Uterus (tissue), 4 donors: ENCODE results near the gene MTMR4. TPM values are rescaled to one million over a fixed set of nuclear protein-coding genes. Genes with fewer than 3 reads are reported as not detected.
A peak's percentile ranks its signal among the peaks of the same experiment; 100 is the strongest.

Experiments
- DNase-seq, 2 donors: peaks; one replicate each; pipeline ENCODE4 v3.0.0-alpha.2; 2019 to 2020
- H3K27ac ChIP-seq, 2 donors: fragments of 200-600 bp; sonication (generic); 1 replicate in 1 of 2; 2 replicates in 1 of 2; pipeline ENCODE4 v1.5.1; 2016 to 2018
- H3K27me3 ChIP-seq, 2 donors: fragments of 200-600 bp; sonication (generic); one replicate each; pipeline ENCODE4 v1.5.1; 2018 to 2019; ENCODE audit warnings: control low read depth in 1 of 2
- H3K36me3 ChIP-seq, 2 donors: fragments of 200-600 bp; sonication (generic); one replicate each; pipeline ENCODE4 v1.5.1; 2019; ENCODE audit warnings: control low read depth in 1 of 2
- H3K4me1 ChIP-seq, 2 donors: fragments of 200-600 bp; sonication (generic); one replicate each; pipeline ENCODE4 v1.5.1; 2018 to 2019; ENCODE audit warnings: control low read depth in 1 of 2
- H3K4me3 ChIP-seq, 2 donors: fragments of 200-600 bp; sonication (generic); 1 replicate in 1 of 2; 2 replicates in 1 of 2; pipeline ENCODE4 v1.5.1; 2018 to 2019; ENCODE audit warnings: mild to moderate bottlenecking in 1 of 2
- H3K9me3 ChIP-seq, 2 donors: fragments of 200-600 bp; sonication (generic); one replicate each; pipeline ENCODE4 v1.5.1; 2019; ENCODE audit warnings: control low read depth in 1 of 2
- POLR2A ChIP-seq, 2 donors: fragments of 450-650 bp; IDR thresholded peaks; one replicate each; pipeline ENCODE4 v1.6.1; 2016; ENCODE audit warnings: antibody characterized with exemption in 2 of 2, mild to moderate bottlenecking in 1 of 2, moderate library complexity in 1 of 2
- intact Hi-C: fragments of 100-400 bp; cut with DNase I; formaldehyde crosslinking; loops from one replicate; pipeline ENCODE4 v1.15.1; 2023; ENCODE audit warnings: low total_unique reads
- total RNA-seq, 4 donors: library from RNA; depleted of rRNA in 3 of 4; stranded (reverse); fragments of >200 nt in 3 of 4; gene quantifications; one replicate each; pipeline versions ENCODE4 v1.1.0 to v1.2.4, GENCODE V29; 2014 to 2023
- TF ChIP-seq, protein P1 (sequence below), 4 experiments: fragments of 200-600 bp in 2 of 4; fragments of 450-650 bp in 2 of 4; sonication (generic) in 2 of 4; IDR thresholded peaks; one replicate each; pipeline ENCODE4 v1.5.1; 2016 to 2019; ENCODE audit warnings: antibody characterized with exemption in 4 of 4, mild to moderate bottlenecking in 2 of 4, moderate library complexity in 1 of 4
- donor health status: DM: yes; HTN: yes; CAD: no.

MTMR4 gene
- total RNA-seq, 4 donors from 2014 or later: 9.7 to 59.1 (median 25.5) TPM

DNA sequence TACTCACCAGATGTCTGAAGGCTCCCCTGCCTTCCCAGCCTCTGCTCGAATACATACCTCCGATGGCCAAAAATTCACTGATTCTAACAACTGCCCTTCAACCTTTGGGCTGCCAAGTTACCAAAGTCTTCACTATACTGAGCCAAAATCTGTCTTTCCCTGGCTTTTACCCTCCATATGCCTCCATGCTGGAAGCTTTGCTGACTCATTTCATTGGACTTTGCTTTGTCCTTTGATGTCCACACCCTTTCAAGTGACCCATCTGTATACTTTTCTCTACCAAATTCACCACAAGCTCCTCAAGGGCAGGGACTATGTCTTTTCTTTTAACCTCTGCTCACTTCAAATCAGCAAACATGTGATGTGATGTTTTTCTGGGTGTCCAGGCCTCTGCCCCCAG is 21.0 kb upstream of the MTMR4 start:
- H3K9me3 ChIP-seq: no peaks in the 10 kb centered on the region
- intact Hi-C loops: no loop called here
- no peaks in the 10 kb centered on the region for H3K4me1 ChIP-seq
- H3K4me3 ChIP-seq: no peak overlapping the region
- H3K27me3 ChIP-seq: no peaks in the 10 kb centered on the region
- no peaks in the 10 kb centered on the region for H3K36me3 ChIP-seq
- TF ChIP-seq POLR2A (IDR thresholded peaks at IDR 0.05): no peak
- TF ChIP-seq, protein P1, sequence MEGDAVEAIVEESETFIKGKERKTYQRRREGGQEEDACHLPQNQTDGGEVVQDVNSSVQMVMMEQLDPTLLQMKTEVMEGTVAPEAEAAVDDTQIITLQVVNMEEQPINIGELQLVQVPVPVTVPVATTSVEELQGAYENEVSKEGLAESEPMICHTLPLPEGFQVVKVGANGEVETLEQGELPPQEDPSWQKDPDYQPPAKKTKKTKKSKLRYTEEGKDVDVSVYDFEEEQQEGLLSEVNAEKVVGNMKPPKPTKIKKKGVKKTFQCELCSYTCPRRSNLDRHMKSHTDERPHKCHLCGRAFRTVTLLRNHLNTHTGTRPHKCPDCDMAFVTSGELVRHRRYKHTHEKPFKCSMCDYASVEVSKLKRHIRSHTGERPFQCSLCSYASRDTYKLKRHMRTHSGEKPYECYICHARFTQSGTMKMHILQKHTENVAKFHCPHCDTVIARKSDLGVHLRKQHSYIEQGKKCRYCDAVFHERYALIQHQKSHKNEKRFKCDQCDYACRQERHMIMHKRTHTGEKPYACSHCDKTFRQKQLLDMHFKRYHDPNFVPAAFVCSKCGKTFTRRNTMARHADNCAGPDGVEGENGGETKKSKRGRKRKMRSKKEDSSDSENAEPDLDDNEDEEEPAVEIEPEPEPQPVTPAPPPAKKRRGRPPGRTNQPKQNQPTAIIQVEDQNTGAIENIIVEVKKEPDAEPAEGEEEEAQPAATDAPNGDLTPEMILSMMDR (IDR thresholded peaks at IDR 0.05): no peak
- DNase-seq: no peak
- no peak overlapping the region for H3K27ac ChIP-seq

DNA sequence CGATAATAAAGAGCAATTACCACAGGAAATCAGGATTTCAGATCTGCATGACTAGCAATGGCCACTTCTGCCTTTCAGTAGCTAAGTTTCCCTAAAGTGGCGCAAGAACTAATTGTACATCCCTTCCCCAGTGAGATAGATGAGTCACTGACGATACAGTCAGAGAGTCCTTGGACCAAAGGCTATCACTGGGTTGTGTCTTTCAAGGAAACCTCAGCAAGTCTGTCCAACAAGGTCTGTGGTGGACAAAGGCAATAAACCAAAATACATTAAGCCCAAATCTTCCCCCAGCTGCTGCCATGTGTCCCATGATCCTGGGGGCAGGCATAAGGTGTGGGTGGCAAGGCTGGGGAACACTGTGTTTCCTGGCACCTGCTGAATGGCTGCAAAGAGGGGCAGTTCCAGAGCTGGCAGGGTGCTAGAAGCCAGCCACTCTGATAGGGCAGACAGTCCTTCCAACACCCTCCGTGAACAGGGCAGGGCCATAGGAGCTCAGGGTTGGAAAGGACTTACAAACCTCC is 20.5 kb upstream of the MTMR4 start:
- Histone ChIP-seq H3K27ac (no peak overlapping the region), H3K27me3 (no peaks in the 10 kb centered on the region), H3K9me3 (no peaks in the 10 kb centered on the region), H3K4me3 (no peak overlapping the region), H3K4me1 (no peaks in the 10 kb centered on the region), H3K36me3 (no peaks in the 10 kb centered on the region)
- DNase-seq: no peak
- intact Hi-C loops: no loop called here
- TF ChIP-seq, protein P1 (IDR thresholded peaks at IDR 0.05): no peak
- no peak for TF ChIP-seq POLR2A (IDR thresholded peaks at IDR 0.05)

DNA sequence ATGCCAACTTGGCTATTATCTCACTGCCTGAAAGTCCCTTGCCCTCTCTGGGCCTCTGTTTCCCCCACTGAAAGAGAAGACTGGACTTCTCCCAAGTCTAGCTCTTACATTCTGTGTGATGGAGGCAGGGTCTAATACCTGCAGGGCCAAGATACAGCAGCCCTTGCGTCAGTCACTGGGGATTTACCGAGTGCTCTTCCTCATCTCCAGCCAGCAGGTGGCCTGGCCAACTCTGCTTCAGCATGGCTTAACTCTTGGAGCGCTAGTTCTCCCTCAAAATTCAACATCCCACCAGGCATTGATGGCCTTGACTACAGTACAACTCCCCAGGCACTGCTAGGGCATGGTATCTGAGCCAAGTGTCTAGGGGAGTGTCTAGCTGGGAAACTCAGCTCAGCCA is 19.9 kb upstream of the MTMR4 start:
- TF ChIP-seq, protein P1 (IDR thresholded peaks at IDR 0.05): no peak
- no peak for TF ChIP-seq POLR2A (IDR thresholded peaks at IDR 0.05)
- no peak overlapping the region for H3K27ac ChIP-seq
- H3K4me3 ChIP-seq: no peak overlapping the region
- no peak for DNase-seq
- H3K36me3 ChIP-seq: no peaks in the 10 kb centered on the region
- H3K4me1 ChIP-seq: no peaks in the 10 kb centered on the region
- intact Hi-C loops: no loop called here
- no peaks in the 10 kb centered on the region for H3K9me3 ChIP-seq
- H3K27me3 ChIP-seq: no peaks in the 10 kb centered on the region

DNA sequence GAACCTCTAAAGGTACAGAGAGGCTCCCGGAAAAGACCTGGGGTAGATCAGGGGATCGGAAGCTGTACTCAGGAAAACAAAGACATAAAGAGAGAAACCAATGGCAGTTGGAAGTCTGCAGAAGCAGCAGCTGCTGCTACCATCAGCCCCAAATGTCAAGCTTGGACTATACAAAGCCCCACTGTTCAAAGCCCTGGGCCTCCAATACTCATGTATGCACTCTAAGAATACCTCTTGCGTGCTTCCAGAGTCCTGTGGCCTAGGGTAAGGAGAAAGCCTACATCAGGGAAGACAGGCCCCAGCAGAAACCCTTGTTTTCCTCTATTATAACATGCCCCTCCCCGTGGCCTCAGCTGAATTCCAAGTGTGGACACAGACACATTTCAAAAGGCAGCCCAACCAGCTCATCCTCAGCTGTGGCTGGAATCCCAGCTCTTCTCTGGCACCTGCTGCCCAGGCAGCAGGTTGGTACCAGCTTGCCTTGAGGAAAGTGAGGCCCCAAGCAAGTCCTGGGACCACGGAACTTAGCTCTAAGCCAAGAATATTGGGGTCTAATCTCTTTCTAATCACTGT is 19.3 kb upstream of the MTMR4 start:
- intact Hi-C loops: no loop called here
- Histone ChIP-seq H3K9me3 (no peaks in the 10 kb centered on the region), H3K36me3 (no peaks in the 10 kb centered on the region), H3K27me3 (no peaks in the 10 kb centered on the region), H3K4me1 (no peaks in the 10 kb centered on the region), H3K4me3 (no peak overlapping the region), H3K27ac (no peak overlapping the region)
- TF ChIP-seq, protein P1 (IDR thresholded peaks at IDR 0.05): no peak
- TF ChIP-seq POLR2A (IDR thresholded peaks at IDR 0.05): no peak
- no peak for DNase-seq

DNA sequence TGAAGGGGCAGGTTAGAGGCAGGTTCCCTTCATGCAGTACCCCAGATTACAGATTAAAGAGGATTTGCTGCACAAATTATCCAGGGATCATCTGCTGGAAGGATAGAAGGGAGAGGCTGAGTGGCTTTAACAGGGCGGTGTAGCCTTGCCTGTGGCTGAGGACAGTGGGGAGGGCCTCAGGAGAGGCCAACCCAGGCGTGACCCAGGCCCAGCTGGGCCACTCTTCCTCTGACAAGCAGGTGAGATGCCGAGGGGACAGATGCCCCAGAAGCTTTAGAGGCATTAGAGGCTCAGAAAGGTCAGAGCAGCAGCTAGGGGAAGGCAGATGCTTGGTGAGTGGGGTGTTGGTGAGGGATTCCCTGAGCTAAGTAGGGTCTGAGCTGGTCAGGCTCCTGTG is 18.1 kb upstream of the MTMR4 start:
- no peaks in the 10 kb centered on the region for H3K27me3 ChIP-seq
- no peaks in the 10 kb centered on the region for H3K36me3 ChIP-seq
- H3K4me3 ChIP-seq: peak overlapping the region in 1 of 2 donors; percentile 46
- DNase-seq: no peak
- H3K9me3 ChIP-seq: no peaks in the 10 kb centered on the region
- TF ChIP-seq, protein P1 (IDR thresholded peaks at IDR 0.05): no peak
- no peak for TF ChIP-seq POLR2A (IDR thresholded peaks at IDR 0.05)
- no peaks in the 10 kb centered on the region for H3K4me1 ChIP-seq
- intact Hi-C loops: no loop called here
- H3K27ac ChIP-seq: peak overlapping the region in 1 of 2 donors; percentile 22
